ENCODE measurements around the gene RPLP2. TPM values are rescaled to one million over a fixed set of nuclear protein-coding genes. Genes with fewer than 3 reads are reported as not detected.

Gene RPLP2
- total RNA-seq, 1 donor from 2014 or later, result 663 TPM

DNA sequence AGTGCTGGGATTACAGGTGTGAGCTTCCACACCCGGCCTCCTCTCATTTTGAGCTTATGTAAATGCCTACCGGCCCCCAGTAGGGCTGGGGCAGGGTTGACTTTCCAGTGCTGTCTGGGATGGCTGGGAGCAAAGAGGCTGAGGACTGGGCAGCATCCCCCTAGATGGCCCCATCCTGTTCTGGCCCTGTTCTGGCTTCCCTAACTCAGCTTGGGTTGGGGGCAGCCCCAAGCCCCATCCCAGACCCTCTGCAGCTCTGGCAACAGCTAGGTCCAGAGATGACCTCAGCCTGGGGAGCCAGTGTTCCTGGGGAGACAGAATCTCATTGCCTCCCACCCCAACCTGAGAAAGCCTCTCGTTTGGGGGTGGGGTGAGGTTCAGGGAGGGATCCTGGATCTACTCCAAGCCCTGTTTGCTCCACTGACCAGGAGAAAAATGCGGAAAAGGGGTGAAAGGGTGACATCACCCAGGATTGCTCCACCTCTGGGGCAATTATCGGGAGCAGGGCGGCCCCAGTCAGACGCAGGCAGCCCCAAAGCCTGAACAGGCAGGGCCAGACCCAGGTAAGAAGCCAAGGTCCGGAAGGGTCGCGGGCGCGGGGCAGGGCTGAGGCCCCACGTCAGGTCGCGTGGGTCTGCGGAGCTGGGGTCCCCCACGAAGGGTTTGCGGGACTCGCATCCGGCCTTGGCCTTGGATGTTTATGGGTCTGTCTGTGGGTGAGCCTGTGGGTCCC, 8.8 kb downstream of the RPLP2 start, which contains the start of gene PNPLA2:
PNPLA2 (plus strand) TSS at position 519 of the 733 bp plus-strand sequence. CDS start 805 bp downstream, outside the sequence.
- DNase-seq (ENCODE audit: low read depth), result no peak
- TF ChIP-seq, protein P1, sequence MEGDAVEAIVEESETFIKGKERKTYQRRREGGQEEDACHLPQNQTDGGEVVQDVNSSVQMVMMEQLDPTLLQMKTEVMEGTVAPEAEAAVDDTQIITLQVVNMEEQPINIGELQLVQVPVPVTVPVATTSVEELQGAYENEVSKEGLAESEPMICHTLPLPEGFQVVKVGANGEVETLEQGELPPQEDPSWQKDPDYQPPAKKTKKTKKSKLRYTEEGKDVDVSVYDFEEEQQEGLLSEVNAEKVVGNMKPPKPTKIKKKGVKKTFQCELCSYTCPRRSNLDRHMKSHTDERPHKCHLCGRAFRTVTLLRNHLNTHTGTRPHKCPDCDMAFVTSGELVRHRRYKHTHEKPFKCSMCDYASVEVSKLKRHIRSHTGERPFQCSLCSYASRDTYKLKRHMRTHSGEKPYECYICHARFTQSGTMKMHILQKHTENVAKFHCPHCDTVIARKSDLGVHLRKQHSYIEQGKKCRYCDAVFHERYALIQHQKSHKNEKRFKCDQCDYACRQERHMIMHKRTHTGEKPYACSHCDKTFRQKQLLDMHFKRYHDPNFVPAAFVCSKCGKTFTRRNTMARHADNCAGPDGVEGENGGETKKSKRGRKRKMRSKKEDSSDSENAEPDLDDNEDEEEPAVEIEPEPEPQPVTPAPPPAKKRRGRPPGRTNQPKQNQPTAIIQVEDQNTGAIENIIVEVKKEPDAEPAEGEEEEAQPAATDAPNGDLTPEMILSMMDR (conservative IDR thresholded peaks at IDR 0.05; ENCODE audit: low read depth, low read length), result no peak

DNA sequence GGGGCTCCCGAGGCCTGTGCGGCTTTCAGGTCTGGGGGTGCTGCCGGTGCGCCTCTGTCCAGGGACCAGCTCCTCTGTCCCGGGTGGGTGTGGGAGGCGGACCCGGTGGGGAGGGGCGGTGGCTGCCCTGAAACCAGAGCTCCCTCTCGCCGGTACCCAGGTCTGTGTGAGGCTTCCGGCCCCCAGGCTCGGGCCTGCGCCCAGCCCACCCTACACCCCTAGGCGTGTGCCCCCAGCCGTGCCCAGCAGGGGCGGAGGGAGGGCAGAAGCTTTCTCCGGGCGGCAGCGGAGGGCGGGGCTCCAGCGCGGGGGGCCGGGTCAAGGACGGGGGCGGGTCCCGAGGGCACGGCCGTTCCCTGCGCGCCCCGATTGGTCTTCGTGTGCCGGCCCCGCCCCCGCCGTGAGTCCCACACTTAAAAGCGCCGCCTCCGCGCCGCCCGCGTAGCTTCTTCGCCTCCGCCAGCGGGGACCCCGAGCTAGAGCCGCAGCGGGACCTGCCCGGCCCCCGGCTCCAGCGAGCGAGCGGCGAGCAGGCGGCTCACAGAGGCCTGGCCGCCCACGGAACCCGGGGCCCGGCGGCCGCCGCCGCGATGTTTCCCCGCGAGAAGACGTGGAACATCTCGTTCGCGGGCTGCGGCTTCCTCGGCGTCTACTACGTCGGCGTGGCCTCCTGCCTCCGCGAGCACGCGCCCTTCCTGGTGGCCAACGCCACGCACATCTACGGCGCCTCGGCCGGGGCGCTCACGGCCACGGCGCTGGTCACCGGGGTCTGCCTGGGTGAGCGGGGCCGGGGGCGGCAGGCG, 9.6 kb downstream of the RPLP2 start:
- TF ChIP-seq, protein P1 (conservative IDR thresholded peaks at IDR 0.05; ENCODE audit: low read depth, low read length), result no peak
- no peak for DNase-seq (ENCODE audit: low read depth)
- H3K4me3 ChIP-seq (ENCODE audit: low read depth, low read length), result peak overlapping the region; percentile 88

More for the DNA sequence above, 8.8 kb downstream of the RPLP2 start, which contains the start of gene PNPLA2:
- H3K4me3 ChIP-seq (ENCODE audit: low read depth, low read length), result peak within 1 kb of the TSS; percentile 88

DNA sequence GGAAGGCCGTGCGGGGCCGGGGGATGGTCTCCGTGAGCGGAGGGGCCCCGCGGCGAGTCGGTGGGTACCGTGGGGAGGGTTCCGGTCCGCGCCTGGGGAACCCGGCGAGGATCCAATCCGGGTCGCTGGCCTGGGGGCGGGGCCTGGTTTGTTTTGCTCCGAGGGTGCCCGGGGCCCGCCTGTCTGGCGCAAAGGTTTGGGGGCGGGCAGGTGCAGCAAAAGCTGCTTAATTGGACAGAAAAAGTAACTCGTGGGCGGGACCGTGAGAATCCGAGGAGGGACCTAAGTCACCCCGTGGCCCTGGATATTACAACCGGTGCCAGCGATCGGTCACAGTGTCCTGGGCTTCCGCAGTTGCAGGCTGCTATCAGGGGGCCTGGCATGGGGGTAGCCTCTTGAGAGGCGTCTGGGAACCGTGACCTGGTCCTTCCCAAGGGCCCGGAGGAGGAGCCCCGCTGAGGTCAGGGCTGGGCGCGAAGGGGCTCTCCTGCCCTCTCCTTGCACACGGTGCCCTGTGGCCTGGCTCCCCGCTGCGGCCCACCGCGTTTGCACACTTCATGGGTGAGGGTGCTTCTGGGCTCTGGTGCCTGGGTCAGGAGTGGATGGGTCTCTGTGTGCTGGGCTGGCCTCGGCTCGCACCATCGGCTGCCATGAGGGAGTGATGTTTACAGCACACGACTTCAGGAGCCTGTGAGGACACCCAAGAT, 10.3 kb downstream of the RPLP2 start:
- no peak for DNase-seq (ENCODE audit: low read depth)
- H3K4me3 ChIP-seq (ENCODE audit: low read depth, low read length), result peak overlapping the region; percentile 88
- TF ChIP-seq, protein P1 (conservative IDR thresholded peaks at IDR 0.05; ENCODE audit: low read depth, low read length), result no peak

DNA sequence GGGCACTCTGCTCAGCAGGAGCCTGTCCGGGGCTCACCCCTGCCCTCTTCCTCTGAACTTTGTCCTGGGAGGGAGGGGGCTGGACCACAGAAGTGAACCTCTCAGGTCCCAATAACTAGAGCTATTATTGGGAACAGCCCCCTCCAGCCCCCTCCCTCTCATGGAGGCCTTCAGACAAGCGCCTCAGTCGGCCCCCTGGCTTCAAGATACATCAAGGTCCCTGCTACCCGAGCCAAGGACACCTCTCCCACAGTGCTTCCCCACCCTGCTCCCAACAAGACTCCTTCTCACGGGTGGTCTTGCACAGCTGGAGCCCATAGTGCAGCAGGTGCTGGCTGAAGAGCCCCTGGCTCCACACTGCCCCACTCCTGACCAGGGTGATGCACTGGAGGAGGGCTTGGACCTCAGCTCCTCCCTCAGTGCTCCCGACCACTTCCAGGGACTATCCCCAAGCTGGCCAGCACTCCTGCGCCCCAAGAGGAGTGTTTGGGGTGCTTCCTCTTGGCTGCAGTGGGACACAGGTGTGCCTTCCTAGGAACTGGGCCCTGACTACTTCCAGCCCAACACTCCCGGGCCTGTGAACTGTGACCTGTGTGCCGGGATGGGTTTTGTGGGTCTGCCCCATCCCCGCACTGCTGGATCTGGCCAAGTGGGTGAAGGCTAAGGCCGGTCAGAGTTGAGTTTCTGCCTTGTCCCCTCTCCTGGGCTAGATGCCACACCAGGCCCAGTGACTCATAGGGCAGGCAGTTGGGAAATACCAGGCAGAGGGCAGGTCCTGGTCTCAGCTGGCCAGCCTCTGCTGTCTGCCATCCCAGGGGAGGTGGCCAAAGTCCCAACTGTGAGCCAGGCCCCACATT, 11.1 kb downstream of the RPLP2 start:
- no peak for DNase-seq (ENCODE audit: low read depth)
- H3K4me3 ChIP-seq (ENCODE audit: low read depth, low read length), result peak overlapping the region; percentile 88
- TF ChIP-seq, protein P1 (conservative IDR thresholded peaks at IDR 0.05; ENCODE audit: low read depth, low read length), result no peak

DNA sequence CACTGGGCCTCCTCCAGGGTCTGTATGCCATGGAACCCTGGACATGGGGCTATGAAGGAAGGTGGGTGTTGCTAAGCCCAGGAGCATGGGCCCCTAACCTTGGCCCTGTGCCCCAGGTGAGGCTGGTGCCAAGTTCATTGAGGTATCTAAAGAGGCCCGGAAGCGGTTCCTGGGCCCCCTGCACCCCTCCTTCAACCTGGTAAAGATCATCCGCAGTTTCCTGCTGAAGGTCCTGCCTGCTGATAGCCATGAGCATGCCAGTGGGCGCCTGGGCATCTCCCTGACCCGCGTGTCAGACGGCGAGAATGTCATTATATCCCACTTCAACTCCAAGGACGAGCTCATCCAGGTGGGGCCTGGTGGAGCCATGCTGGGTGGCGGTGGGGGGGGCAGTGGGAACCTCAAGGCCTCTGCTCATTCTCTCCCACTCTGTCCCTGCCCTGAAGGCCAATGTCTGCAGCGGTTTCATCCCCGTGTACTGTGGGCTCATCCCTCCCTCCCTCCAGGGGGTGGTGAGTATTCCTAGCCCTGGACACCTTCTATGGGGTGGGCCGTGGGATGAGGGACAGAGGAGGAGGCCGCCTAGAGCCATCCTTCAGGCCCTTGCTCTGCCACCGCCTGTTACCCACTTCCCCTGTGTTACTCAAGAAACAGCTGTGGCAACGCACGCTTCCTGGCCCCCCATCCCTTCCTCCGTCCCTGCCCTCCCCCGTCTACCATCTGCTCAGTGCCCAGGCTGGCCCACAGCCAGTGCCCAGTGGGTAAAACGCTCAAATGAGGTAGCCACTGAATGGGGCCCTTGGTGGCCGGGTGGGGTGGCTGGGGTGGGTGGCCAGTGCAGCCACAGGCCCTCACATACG, 12.0 kb downstream of the RPLP2 start:
- TF ChIP-seq, protein P1 (conservative IDR thresholded peaks at IDR 0.05; ENCODE audit: low read depth, low read length), result no peak
- DNase-seq (ENCODE audit: low read depth), result no peak
- peak overlapping the region; percentile 88 for H3K4me3 ChIP-seq (ENCODE audit: low read depth, low read length)
